HCT116 (cell line): ENCODE measurements around the gene ST3GAL2. TPM values are rescaled to one million over a fixed set of nuclear protein-coding genes. Genes with fewer than 3 reads are reported as not detected.

Source experiments
- ATAC-seq: fragments of 200-7000 bp; cut with Tn5 transposase; 2 replicates; pipeline ENCODE4 v1.9.1; 2020; ENCODE audit warnings: mild to moderate bottlenecking, moderate library complexity
- BruUV-seq: library from RNA; stranded (reverse); fragments of 400-500 nt; replicated peaks from 2 replicates; lab custom pipeline; 2021; lab: Mats Ljungman, UMichigan
- CTCF ChIA-PET: fragments of 300-600 bp; sonication (Branson Sonifier 250); formaldehyde crosslinking; loops from one replicate; lab custom pipeline; 2021; ENCODE audit warnings: antibody characterized with exemption; lab: Charles Lee
- POLR2A ChIA-PET: fragments of 300-600, 350-600 bp; sonication (Branson Sonifier 250); formaldehyde crosslinking; loops from one replicate; lab custom pipeline; 2021; ENCODE audit warnings: antibody characterized with exemption; lab: Charles Lee
- RAD21 ChIA-PET, 2 experiments: fragments of 300-600 bp; sonication (Branson Sonifier 250); formaldehyde crosslinking; loops; one replicate each; lab custom pipeline; 2023; ENCODE audit warnings: low total read pairs in 2 of 2; ENCODE audit not compliant: uncharacterized antibody in 2 of 2, unreplicated experiment in 2 of 2, low non-redundant PET in 1 of 2; lab: Charles Lee
- DNase-seq: peaks from one replicate; pipeline ENCODE4 v3.0.0-alpha.2; 2010; ENCODE audit warnings: low read depth, low spot score
- H2AFZ ChIP-seq: fragments of 200-600 bp; shearing (Covaris generic), sonication (generic); 2 replicates; pipeline ENCODE4 v1.6.1; 2017; ENCODE audit warnings: low read depth, mixed run types, mixed read lengths, antibody characterized with exemption, low read length; ENCODE audit not compliant: poor library complexity, severe bottlenecking
- H3K27ac ChIP-seq: 2 replicates; pipeline ENCODE4 v1.5.1; 2012; ENCODE audit warnings: low read depth, low read length
- H3K27me3 ChIP-seq: fragments of 200-600 bp; sonication (generic); 2 replicates; pipeline ENCODE4 v1.6.1; 2016; ENCODE audit warnings: mixed run types, low read length, mixed read lengths; ENCODE audit not compliant: insufficient read depth
- H3K36me3 ChIP-seq, 2 experiments: fragments of 200-500 bp in 1 of 2; fragments of 200-600 bp in 1 of 2; sonication (Bioruptor generic) in 1 of 2; sonication (generic) in 1 of 2; 2 replicates each; pipeline versions ENCODE4 v1.5.1 to v1.6.1; 2014 to 2016; ENCODE audit warnings: low read length in 2 of 2, inconsistent platforms in 1 of 2, mixed read lengths in 1 of 2, mixed run types in 1 of 2; ENCODE audit not compliant: insufficient read depth in 2 of 2, control insufficient read depth in 1 of 2
- H3K4me1 ChIP-seq, 2 experiments: fragments of 200-600 bp in 1 of 2; sonication (generic) in 1 of 2; 2 replicates each; pipeline versions ENCODE4 v1.5.1 to v1.6.1; 2012 to 2017; ENCODE audit warnings: low read length in 2 of 2, inconsistent platforms in 1 of 2, mild to moderate bottlenecking in 1 of 2, mixed read lengths in 1 of 2, mixed run types in 1 of 2, moderate library complexity in 1 of 2; ENCODE audit not compliant: insufficient read depth in 2 of 2, control insufficient read depth in 1 of 2
- H3K4me2 ChIP-seq: fragments of 200-600 bp; sonication (generic); 2 replicates; pipeline ENCODE4 v1.6.1; 2017; ENCODE audit warnings: mixed run types, low read length, mixed read lengths
- H3K4me3 ChIP-seq, 2 experiments: fragments of 200-600 bp in 1 of 2; sonication (generic) in 1 of 2; replicated peaks in 1 of 2; 2 replicates each; pipeline ENCODE4 v1.5.1; 2011 to 2016; ENCODE audit warnings: low read length in 2 of 2, control low read depth in 1 of 2, low read depth in 1 of 2, mild to moderate bottlenecking in 1 of 2, mixed read lengths in 1 of 2, mixed run types in 1 of 2
- H3K79me2 ChIP-seq: fragments of 200-600 bp; sonication (generic); 2 replicates; pipeline ENCODE4 v1.6.1; 2017; ENCODE audit warnings: mild to moderate bottlenecking, mixed run types, low read length, moderate library complexity, mixed read lengths; ENCODE audit not compliant: insufficient read depth
- H3K9ac ChIP-seq: fragments of 200-600 bp; sonication (generic); 2 replicates; pipeline ENCODE4 v1.6.1; 2016; ENCODE audit warnings: low read length, mixed read lengths
- H3K9me2 ChIP-seq: fragments of 200-600 bp; sonication (generic), shearing (Covaris generic); 2 replicates; pipeline ENCODE4 v1.6.1; 2017; ENCODE audit warnings: mixed run types, mild to moderate bottlenecking, moderate library complexity; ENCODE audit not compliant: insufficient read depth
- H3K9me3 ChIP-seq, 2 experiments: fragments of 200-500 bp in 1 of 2; fragments of 200-600 bp in 1 of 2; sonication (Bioruptor generic) in 1 of 2; sonication (generic) in 1 of 2; 2 replicates each; pipeline ENCODE4 v1.6.1; 2014 to 2017; ENCODE audit warnings: low read length in 2 of 2, mixed read lengths in 2 of 2, inconsistent platforms in 1 of 2, low read depth in 1 of 2, mild to moderate bottlenecking in 1 of 2, mixed run types in 1 of 2, moderate library complexity in 1 of 2; ENCODE audit not compliant: control insufficient read depth in 1 of 2, insufficient read depth in 1 of 2
- H4K20me1 ChIP-seq: fragments of 200-600 bp; sonication (generic), shearing (Covaris generic); 2 replicates; pipeline ENCODE4 v1.6.1; 2017; ENCODE audit warnings: mixed run types, mild to moderate bottlenecking, moderate library complexity; ENCODE audit not compliant: insufficient read depth
- CBX3 ChIP-seq: IDR thresholded peaks from 2 replicates; pipeline ENCODE4 v1.6.1; 2012; ENCODE audit warnings: low read depth
- EGR1 ChIP-seq: IDR thresholded peaks from 2 replicates; pipeline ENCODE4 v1.6.1; 2012; ENCODE audit warnings: low read depth
- ELF1 ChIP-seq: IDR thresholded peaks from 2 replicates; pipeline ENCODE4 v1.6.1; 2012; ENCODE audit warnings: low read depth, borderline replicate concordance
- EZH2 ChIP-seq: fragments of 200-600 bp; sonication (generic); IDR thresholded peaks from 2 replicates; pipeline ENCODE4 v1.6.1; 2017; ENCODE audit warnings: antibody characterized with exemption, mixed run types
- EZH2phosphoT487 ChIP-seq: fragments of 200-600 bp; IDR thresholded peaks from 2 replicates; pipeline ENCODE4 v1.6.1; 2018; ENCODE audit warnings: antibody characterized with exemption, borderline replicate concordance
- FOSL1 ChIP-seq: IDR thresholded peaks from 2 replicates; pipeline ENCODE4 v1.6.1; 2012; ENCODE audit warnings: low read depth
- POLR2A ChIP-seq: IDR thresholded peaks from 2 replicates; pipeline ENCODE4 v1.7.0; 2011; ENCODE audit warnings: borderline replicate concordance; ENCODE audit not compliant: insufficient read depth, insufficient read length; ENCODE audit errors: extremely low read depth
- RAD21 ChIP-seq: IDR thresholded peaks from 2 replicates; pipeline ENCODE4 v1.6.1; 2012; ENCODE audit warnings: low read depth, mild to moderate bottlenecking
- SIN3A ChIP-seq: IDR thresholded peaks from 2 replicates; pipeline ENCODE4 v1.6.1; 2012; ENCODE audit warnings: low read depth
- YY1 ChIP-seq: IDR thresholded peaks from 2 replicates; pipeline ENCODE4 v1.6.1; 2011; ENCODE audit warnings: low read length, low read depth, moderate library complexity, mild to moderate bottlenecking; ENCODE audit not compliant: insufficient replicate concordance; ENCODE audit errors: extremely low read depth
- ZNF274 ChIP-seq: fragments of 200-500 bp; sonication (Bioruptor generic); IDR thresholded peaks from 2 replicates; pipeline ENCODE4 v1.6.1; 2014; ENCODE audit warnings: mild to moderate bottlenecking, low read depth, low read length, inconsistent platforms
- intact Hi-C: fragments of 100-400 bp; cut with micrococcal nuclease; formaldehyde crosslinking; loops from 2 replicates; pipeline ENCODE4 v1.10.0; 2022
- total RNA-seq: library from RNA; stranded (reverse); gene quantifications from one replicate; pipeline ENCODE4 v1.2.1, GENCODE V29; 2021; ENCODE audit not compliant: unreplicated experiment
- TF ChIP-seq, protein P1 (sequence below): IDR thresholded peaks from 2 replicates; pipeline ENCODE4 v1.6.1; 2012; ENCODE audit warnings: low read depth
- TF ChIP-seq, protein P2 (sequence below): IDR thresholded peaks from 2 replicates; pipeline ENCODE4 v1.6.1; 2012
- TF ChIP-seq, protein P3 (sequence below): IDR thresholded peaks from 2 replicates; pipeline ENCODE4 v1.6.1; 2012

The ST3GAL2 gene
- total RNA-seq, 1 experiment from 2014 or later, result 9.5 TPM

DNA sequence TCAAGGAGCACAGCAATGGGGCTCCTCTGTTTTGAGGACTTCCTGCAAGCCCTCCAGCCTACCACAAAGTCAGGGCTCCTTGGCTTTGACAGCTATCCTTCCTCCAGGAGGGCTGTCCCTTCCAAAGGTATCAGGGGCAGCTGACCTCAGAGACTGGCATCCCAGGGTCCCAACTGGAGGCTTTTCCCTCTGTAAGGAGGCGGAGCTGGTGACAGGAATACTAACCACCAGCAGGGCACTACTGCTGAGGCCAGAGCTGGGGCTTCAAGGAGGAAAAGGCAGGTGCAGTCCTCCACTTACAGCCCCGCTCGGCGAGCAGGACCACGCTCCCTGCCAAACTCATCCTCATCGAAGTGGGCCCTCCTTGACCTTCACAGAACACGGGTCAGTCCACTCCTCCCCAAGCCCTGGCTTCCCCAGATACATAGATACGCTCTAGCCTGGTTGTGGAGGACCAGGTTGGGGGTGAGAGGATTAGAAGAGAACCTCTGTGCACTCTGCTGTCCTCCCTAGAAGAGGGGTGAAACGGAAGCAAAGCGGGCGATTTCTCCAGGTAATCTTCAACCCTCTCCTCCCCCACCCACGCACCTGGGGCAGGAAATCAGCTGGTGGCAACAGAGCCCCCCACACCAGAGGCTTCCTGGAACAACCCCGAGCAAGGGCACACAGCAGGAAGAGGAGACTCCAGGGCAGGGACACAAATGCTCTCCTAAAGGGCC is 20.5 kb downstream of the ST3GAL2 start:
- ATAC-seq, result peak; percentile 36; the same call in 1 of the 2 replicates
- intact Hi-C loops, result no loop called here
- Histone ChIP-seq H3K4me3 (no peak overlapping the region), H2AFZ (no peak overlapping the region), H3K27ac (no peak overlapping the region), H3K9me3 (no peaks in the 10 kb centered on the region), H3K27me3 (no peaks in the 10 kb centered on the region), H3K4me2 (no peak overlapping the region), H3K4me1 (peaks cover 0 to 16% of the 10 kb centered on the region in 2 experiments; a peak in 2 of 4 replicates), H3K36me3 (no peaks in the 10 kb centered on the region), H3K79me2 (no peaks in the 10 kb centered on the region), H3K9me2 (no peaks in the 10 kb centered on the region), H3K9ac (no peak overlapping the region), H4K20me1 (no peaks in the 10 kb centered on the region)
- no TSS peak for BruUV-seq
- CTCF ChIA-PET, result no interaction called here
- POLR2A ChIA-PET, result no interaction called here
- RAD21 ChIA-PET, result no interaction called here
- no peak for DNase-seq
- TF ChIP-seq, protein P1, sequence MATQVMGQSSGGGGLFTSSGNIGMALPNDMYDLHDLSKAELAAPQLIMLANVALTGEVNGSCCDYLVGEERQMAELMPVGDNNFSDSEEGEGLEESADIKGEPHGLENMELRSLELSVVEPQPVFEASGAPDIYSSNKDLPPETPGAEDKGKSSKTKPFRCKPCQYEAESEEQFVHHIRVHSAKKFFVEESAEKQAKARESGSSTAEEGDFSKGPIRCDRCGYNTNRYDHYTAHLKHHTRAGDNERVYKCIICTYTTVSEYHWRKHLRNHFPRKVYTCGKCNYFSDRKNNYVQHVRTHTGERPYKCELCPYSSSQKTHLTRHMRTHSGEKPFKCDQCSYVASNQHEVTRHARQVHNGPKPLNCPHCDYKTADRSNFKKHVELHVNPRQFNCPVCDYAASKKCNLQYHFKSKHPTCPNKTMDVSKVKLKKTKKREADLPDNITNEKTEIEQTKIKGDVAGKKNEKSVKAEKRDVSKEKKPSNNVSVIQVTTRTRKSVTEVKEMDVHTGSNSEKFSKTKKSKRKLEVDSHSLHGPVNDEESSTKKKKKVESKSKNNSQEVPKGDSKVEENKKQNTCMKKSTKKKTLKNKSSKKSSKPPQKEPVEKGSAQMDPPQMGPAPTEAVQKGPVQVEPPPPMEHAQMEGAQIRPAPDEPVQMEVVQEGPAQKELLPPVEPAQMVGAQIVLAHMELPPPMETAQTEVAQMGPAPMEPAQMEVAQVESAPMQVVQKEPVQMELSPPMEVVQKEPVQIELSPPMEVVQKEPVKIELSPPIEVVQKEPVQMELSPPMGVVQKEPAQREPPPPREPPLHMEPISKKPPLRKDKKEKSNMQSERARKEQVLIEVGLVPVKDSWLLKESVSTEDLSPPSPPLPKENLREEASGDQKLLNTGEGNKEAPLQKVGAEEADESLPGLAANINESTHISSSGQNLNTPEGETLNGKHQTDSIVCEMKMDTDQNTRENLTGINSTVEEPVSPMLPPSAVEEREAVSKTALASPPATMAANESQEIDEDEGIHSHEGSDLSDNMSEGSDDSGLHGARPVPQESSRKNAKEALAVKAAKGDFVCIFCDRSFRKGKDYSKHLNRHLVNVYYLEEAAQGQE, result no peak
- TF ChIP-seq FOSL1, result no peak
- TF ChIP-seq, protein P2, sequence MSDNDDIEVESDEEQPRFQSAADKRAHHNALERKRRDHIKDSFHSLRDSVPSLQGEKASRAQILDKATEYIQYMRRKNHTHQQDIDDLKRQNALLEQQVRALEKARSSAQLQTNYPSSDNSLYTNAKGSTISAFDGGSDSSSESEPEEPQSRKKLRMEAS, result no peak
- no peak for TF ChIP-seq POLR2A
- no peak for TF ChIP-seq EGR1
- no peak for TF ChIP-seq EZH2
- TF ChIP-seq EZH2phosphoT487, result no peak
- TF ChIP-seq ELF1, result no peak
- TF ChIP-seq YY1, result no peak
- TF ChIP-seq, protein P3, sequence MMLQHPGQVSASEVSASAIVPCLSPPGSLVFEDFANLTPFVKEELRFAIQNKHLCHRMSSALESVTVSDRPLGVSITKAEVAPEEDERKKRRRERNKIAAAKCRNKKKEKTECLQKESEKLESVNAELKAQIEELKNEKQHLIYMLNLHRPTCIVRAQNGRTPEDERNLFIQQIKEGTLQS, result no peak
- no peak for TF ChIP-seq ZNF274
- no peak for TF ChIP-seq SIN3A
- no peak for TF ChIP-seq RAD21
- no peak for TF ChIP-seq CBX3
